Muscle of back (tissue), 11 donors: Measurements from ENCODE around the gene LCTL. TPM values are rescaled to one million over a fixed set of nuclear protein-coding genes. Genes with fewer than 3 reads are reported as not detected.
"Not testable (repeated sequence)": the region's sequence is repeated elsewhere in the genome, so short reads cannot be mapped to it uniquely, and the experiment has no call there.

Experiments used
- DNase-seq, 3 donors: peaks; one replicate each; pipeline versions ENCODE4 v3.0.0 to v3.0.0-alpha.2; 2013
- polyA plus RNA-seq, 10 donors: library from polyadenylated mRNA; unstranded; fragments of 120-200 nt; gene quantifications; one replicate each; pipeline ENCODE4 v1.2.1, GENCODE V29; 2013; ENCODE audit not compliant: insufficient read length in 10 of 10

Gene LCTL
- polyA plus RNA-seq, 10 donors = 0.07 to 0.32 (median 0.17) TPM

DNA sequence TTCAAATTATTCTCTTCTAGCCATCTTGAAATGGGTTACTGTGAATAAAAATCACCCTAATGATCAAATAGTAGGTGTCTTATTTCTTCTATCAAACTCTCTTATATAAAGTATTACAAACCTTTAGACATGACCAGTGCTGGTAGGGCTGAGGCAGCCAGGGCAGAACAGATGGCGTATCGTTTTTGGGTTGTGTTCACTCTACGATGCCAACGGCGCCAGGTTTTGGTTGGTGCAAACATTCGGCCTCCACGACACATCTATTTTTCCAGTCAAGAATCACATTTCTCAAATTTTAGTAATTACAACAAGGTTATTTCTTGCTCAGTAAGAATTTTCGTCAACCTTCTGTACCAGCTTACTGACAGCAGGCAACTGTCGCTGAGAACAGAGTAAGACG lies 63.3 kb downstream of the LCTL start:
- DNase-seq = no peak

DNA sequence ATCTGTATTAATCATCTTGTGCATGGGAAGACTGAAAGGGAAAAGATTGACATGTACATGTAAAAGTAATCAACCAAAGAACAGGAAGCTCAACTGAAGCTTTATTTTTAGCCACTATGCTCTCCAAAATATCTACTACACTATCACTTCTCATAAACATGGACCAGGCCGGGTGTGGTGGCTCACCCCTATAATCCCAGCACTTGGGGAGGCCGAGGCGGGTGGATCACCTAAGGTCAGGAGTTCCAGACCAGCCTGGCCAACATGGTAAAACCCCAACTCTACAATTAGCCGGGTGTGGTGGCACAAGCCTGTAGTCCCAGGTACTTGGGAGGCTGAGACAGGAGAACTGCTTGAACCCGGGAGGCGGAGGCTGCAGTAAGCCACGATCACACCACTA lies 65.5 kb downstream of the LCTL start:
- DNase-seq = not testable (repeated sequence)

DNA sequence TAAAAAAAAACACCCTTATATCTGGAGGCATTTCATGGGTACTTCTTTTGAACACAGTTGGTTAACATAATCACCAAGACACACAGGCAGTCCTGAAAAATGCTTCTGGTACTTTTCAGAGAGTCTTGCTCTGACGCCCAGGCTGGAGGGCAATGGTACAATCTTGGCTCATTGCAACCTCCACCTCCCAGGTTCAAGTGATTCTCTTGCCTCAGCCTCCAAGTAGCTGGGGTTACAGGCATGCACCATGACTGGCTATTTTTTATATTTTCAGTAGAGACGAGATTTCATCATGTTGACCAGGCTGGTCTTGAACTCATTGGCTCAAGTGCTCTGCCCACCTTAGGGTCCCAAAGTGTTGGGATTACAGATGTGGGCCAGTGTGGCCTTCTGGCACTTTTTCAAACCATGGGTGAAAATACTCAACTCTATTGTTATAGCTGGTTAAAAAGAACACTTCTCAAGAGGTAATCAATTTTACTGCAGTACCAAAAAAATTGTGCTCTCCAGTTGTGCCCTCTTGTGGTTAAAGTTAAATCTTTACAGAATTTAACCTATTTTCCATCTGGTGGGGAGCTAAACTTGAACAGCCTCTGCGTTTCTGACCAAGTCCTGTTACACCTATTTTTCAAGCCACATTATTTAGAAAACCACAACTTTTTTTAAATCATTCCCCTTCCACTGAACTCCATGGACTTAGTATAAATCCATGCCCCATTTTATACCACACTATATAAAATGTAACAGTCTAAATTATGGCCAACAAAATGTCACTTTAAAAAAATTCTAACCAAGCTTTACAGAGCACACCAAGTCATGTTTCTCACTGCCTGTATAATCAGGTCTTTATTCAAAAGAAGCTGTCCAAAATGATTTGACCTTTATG lies 67.1 kb downstream of the LCTL start:
- peak; percentile 30 to 66 (median 42) for DNase-seq

Other genes with a start within 250 kb of the LCTL start
- gene TIPIN, start 209.3 kb downstream of the LCTL start, polyA plus RNA-seq = 10 to 100 TPM in 8 of 10 donors, 1 to 10 TPM in 2; 8.4 to 14.3 (median 12.0) TPM
- 100 to 1,000 TPM in 8 of 10 donors, 10 to 100 TPM in 2; 95.5 to 148 (median 118) TPM for gene MAP2K1, start 179.1 kb downstream of the LCTL start, polyA plus RNA-seq
- 10 to 100 TPM; 31.4 to 43.2 (median 35.5) TPM for gene SNAPC5, start 68.2 kb downstream of the LCTL start, polyA plus RNA-seq
- gene RPL4, start 61.1 kb downstream of the LCTL start, polyA plus RNA-seq = 1,000 to 10,000 TPM; 5,006 to 6,467 (median 5,868) TPM
- 10 to 100 TPM; 12.0 to 22.6 (median 17.5) TPM for gene ZWILCH, start 60.7 kb downstream of the LCTL start, polyA plus RNA-seq
- gene SMAD6, start 136.2 kb upstream of the LCTL start, polyA plus RNA-seq = 1 to 10 TPM; 2.3 to 9.1 (median 4.3) TPM